CD4-positive, alpha-beta T cell treated with Interleukin-4 for 1 hour (primary cell): ENCODE data around the gene OR8J3.
"Not testable (repeated sequence)": the region's sequence is repeated elsewhere in the genome, so short reads cannot be mapped to it uniquely, and the experiment has no call there.

Source experiments
- DNase-seq, 2 donors: peaks; one replicate each; pipeline ENCODE4 v3.0.0-alpha.2; 2020 to 2022

Gene OR8J3, protein sequence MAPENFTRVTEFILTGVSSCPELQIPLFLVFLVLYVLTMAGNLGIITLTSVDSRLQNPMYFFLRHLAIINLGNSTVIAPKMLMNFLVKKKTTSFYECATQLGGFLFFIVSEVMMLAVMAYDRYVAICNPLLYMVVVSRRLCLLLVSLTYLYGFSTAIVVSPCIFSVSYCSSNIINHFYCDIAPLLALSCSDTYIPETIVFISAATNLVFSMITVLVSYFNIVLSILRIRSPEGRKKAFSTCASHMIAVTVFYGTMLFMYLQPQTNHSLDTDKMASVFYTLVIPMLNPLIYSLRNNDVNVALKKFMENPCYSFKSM

DNA sequence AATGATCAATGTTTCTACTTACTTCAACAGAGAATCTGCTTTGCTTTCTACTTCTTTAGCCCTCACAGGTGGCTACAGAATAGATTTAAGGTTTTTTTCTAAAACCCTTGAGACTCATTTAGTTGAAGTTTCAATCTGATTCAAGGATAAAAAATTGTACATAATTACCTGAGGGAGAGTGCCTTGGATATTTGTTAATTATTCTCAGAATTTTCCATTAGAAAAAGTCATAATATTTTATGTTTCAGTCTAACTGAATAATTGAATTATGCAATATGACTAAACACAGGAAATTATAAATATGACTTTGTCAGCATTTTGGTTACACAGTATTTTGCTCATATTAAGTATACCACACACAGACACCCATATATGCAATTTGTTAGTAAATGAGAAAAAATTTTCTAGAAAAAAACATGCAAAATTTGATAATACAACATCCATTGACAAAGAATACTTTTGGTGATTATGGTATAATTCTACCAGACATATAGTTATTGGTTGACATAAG lies at the start of gene OR8J3:
Gene OR8J3 (minus strand): TSS at position 51 of the 511 bp plus-strand sequence. CDS start 2,483 bp downstream, outside the sequence.
- no peak for DNase-seq

DNA sequence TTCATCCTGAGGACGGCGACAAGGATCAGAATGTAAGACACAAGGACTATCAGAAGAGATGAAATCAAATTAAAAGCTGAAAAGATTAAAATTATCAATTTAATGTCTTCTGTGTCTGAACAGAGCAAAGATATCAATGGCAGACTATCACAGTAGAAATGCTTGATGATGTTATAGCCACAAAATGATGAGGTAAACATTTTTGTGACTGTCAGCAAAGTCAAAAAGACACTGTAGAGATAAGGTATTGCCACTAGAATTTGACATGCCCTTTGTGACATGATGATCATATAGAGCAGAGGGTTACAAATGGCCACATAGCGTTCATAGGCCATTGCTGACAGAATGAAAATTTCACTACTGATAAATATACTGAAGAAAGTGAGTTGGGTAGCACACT lies 48.6 kb upstream of the OR8J3 start:
- DNase-seq: no peak

DNA sequence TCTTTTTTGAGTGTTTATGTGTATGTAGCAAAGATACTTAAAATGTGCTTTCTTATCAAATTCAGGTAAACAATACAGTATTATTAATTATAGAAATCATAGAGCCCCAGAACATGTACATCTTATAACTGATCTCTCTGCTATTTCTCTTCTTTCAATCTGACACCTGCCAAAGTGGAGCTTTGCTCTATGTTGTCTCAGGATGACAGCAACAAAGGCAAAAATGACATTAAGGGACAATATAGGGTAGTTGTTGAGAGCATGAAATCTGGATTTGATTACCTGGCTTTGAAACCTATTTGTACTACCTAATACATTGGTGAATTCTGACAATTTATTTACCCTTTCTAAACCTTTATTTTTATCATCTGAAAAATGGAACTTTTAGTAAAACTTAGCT lies 43.5 kb upstream of the OR8J3 start:
- DNase-seq: no peak

DNA sequence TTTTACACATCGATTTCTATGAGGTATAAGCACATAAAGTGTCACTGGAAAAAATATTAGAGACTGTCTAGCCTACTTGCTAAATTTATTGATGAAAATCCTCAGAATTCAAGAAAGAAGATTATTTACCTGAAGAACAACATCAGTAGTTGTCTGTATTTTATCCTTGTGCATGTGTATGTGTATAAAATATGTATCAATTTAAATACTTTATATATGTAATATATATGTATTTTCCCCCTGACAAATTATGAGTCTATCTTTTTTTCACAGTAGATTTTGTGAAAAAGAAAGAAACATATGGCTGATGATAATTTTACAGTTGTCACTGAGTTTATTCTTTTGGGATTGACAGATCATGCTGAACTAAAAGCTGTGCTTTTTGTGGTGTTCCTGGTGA lies 36.3 kb upstream of the OR8J3 start, which contains the start of gene OR5J2:
Gene OR5J2 (plus strand): TSS at position 301 of the 400 bp plus-strand sequence. CDS start 0 bp downstream, at position 301.
- no peak for DNase-seq

DNA sequence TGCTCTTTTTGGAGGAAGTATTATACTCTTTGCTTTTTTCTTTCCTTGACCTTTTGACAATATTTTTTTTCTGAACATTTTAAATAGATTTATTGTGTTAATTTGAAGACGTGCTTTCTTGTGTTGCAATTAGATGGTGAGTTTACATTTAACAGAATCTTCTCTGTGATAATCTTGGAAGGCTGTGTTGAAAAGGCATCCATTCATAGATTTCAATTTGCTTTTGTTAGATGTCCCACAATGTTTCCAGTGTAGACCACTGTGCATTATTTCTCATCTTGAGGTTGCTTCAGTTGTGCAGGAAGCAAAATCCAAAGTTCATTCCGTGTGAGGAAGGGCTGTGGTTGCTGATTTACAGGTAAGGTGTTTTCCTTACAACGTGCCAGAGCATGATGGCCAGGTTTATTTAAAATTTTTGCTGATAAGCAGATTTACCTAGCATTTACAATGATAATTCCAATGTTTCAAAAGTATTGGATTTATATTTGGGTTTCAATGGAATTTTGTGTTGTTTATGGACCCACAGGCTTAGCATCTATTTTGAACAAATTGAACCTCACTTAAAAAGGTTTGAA lies 32.3 kb upstream of the OR8J3 start:
- no peak for DNase-seq

DNA sequence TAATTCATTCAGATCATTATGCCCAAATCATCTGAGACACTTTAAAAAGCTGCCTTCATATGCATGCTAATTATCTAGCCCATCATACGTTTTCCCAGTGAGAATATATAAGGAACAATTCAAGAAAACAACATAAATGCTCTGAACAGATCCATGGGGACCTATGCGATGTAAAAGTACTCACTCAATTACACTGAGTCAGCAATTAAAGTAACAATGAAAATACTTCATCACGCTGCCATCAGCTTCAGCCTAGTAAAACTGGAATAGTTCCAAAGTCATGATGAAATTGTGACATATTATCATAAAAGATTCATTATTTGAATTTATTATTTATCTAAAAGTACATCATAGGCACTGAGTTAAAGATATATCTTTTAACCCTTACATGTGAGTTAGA lies 23.8 kb upstream of the OR8J3 start:
- no peak for DNase-seq

DNA sequence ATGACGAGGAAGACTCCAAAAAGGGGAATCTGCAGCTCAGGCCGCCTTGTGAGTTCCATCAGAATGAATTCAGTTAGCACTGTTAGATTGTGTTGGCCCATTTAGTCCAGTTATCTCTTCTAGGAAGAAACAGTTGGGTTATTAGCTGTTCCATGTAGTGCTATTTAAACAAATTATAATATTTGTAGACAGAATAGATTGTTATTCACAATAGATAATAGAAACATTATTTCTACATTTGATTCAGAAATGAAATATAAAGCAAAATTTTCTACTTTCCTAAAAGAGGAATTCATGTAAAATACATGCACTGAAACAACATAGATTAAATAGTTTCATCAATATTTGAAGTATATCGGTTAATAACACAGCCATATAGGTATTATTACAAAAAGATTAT lies 20.2 kb upstream of the OR8J3 start, which contains the start of gene OR8K5:
Gene OR8K5 (minus strand): TSS at position 101 of the 400 bp plus-strand sequence. CDS start 0 bp downstream, at position 101.
- DNase-seq: no peak

DNA sequence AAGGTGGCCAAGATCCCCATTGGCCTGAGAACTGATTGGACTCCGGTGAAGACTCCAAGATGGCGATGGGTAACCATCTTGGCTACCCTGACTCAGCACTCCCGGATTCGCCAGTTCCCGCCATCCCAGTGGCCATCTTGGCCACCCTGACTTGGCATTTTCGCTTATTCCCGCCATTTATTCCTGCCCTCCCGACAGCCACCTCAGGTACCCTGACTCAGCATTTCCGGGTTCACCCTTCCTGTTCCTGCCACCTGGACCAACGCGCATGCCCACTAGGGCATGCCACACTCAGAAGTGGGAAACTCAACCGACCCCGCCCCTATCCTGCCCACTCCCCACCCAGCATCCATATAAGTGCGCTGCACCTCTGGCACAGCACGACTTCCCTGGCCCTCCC lies 12.3 kb upstream of the OR8J3 start:
- no peak for DNase-seq

DNA sequence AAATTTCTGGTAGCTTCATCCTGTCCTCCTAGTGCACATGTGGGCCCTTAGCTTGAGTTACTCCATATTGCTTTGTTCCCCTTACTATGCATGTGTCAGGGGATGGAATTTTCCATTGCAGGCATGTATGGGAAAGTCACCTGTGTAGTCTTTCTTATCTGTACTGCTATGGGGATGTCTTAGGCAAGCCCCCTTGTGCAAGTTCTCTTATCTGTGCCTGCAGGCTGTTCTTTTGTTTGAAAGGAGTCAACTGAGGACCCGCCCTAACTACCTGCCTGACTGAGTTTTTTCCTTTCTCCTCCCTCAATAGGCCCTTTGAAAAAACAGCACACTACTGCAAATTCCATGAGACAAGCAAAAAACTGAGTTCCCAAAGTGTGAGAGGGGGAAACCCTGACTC lies 11.4 kb upstream of the OR8J3 start:
- DNase-seq: no peak

DNA sequence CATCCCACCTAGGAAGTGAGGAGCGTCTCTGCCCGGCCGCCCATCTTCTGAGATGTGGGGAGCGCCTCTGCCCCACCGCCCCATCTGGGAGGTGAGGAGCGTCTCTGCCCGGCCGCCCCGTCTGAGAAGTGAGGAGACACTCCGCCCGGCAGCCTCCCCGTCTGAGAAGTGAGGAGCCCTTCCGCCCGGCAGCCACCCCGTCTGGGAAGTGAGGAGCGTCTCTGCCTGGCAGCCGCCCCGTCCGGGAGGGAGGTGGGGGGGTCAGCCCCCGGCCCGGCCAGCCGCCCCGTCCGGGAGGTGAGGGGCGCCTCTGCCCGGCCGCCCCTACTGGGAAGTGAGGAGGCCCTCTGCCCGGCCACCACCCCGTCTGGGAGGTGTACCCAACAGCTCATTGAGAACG lies 3.7 kb upstream of the OR8J3 start:
- not testable (repeated sequence) for DNase-seq

DNA sequence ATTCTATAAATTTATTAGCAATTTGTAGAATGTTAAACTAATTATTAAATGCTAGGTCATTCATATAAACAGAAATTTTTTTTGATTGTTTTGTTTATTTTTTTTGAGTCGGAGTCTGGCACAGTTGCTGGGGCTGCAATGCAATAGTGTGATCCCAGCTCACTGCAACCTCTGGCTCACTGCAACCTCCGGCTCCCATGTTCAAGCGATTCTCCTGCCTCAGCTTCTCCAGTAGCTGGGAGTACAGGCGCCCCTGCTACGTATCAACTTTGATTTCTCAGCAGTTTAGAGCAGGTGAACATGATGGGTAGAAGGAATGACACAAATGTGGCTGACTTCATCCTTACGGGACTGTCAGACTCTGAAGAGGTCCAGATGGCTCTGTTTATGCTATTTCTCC lies 17.9 kb downstream of the OR8J3 start, which contains the start of gene OR8H3:
Gene OR8H3 (plus strand): TSS at position 301 of the 400 bp plus-strand sequence. CDS start 0 bp downstream, at position 301.
- no peak for DNase-seq

DNA sequence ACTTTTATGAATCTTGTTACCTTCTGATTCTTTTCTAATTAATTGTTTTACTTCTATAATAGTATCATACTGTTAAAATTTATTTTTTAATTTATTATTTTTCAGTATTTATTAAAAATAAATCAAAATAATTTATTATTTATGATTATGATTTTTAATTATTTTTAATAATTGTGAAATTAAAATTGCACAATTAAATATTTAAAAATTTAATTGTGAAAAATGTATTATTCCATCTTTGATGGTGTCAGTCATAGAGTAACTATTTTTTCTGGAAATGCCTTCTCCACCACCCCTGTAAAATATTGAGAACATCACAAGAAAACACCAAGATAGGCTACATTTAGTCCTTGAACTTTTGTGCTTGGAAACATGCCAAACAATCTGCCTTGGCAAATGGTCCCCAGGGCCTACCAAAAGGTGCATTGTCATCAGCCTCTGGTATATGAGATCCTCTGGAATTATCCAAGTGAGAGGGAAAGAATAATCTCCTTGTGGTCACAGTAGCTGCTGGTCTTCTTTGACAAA lies 36.7 kb downstream of the OR8J3 start, which contains the start of gene OR8H2:
Gene OR8H2 (plus strand): TSS at position 478 of the 528 bp plus-strand sequence. CDS start 1,356 bp downstream, outside the sequence.
- DNase-seq: no peak

DNA sequence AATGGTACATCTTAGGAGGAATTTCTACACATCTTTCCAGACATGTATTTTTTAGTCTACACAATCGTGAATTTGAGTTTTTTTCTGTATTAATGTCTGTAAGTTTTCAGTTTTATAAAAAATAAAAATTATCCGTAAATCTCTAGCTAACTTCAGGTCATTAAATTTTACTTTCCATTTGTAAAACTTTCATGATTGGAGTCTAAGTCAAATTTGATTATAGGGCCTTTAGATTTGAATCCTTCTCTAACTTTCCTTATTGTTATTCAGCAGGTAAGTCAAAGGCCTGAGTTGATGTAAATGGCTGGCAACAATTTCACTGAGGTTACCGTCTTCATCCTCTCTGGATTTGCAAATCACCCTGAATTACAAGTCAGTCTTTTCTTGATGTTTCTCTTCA lies 47.0 kb downstream of the OR8J3 start, which contains the start of gene OR8I2:
Gene OR8I2 (plus strand): TSS at position 301 of the 400 bp plus-strand sequence. CDS start 0 bp downstream, at position 301.
- DNase-seq: no peak

DNA sequence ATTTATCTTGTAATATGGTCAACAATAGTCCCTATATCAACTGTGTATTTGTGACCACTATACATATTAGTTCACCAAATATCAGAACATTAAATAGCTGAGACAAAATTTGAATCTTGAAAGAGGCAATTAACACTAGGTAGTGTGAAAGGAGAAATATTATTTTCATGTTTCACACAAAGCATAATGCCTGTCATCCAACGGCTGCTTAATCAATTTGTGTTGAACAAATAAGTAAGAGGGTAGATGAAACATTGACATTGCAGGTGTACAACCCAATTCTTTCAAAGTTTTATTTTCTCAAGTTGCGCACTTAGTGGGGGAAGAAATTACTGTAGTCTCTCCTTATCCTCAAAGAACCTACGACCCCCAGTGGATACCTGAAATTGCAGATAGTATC lies 50.3 kb downstream of the OR8J3 start:
- DNase-seq: no peak
